Prostate gland (tissue), 2 donors: ENCODE measurements around the gene PPP4R1. TPM values are rescaled to one million over a fixed set of nuclear protein-coding genes. Genes with fewer than 3 reads are reported as not detected.

ENCODE experiments used
- DNase-seq: peaks from one replicate; pipeline ENCODE4 v3.0.0-alpha.2; 2019; ENCODE audit warnings: low spot score
- H3K27ac ChIP-seq, 2 donors: fragments of 200-600 bp; sonication (generic); 2 replicates each; pipeline ENCODE4 v1.5.1; 2017 to 2019
- H3K27me3 ChIP-seq: fragments of 200-600 bp; sonication (generic); replicated peaks from 2 replicates; pipeline ENCODE4 v1.5.1; 2019; ENCODE audit not compliant: insufficient read depth
- H3K36me3 ChIP-seq, 2 donors: fragments of 200-600 bp; sonication (generic); 1 replicate in 1 of 2; 2 replicates in 1 of 2; pipeline versions ENCODE4 v1.5.1 to v1.8.1; 2017 to 2019
- H3K4me1 ChIP-seq: fragments of 200-600 bp; sonication (generic); replicated peaks from 2 replicates; pipeline ENCODE4 v1.5.1; 2019
- H3K4me3 ChIP-seq, 2 donors: fragments of 200-600 bp; sonication (generic); 2 replicates each; pipeline ENCODE4 v1.5.1; 2017 to 2019
- H3K9me3 ChIP-seq: fragments of 200-600 bp; sonication (generic); 2 replicates; pipeline ENCODE4 v1.5.1; 2017
- POLR2A ChIP-seq: fragments of 450-650 bp; IDR thresholded peaks from one replicate; pipeline ENCODE4 v1.6.1; 2016; ENCODE audit warnings: antibody characterized with exemption, mild to moderate bottlenecking
- POLR2AphosphoS5 ChIP-seq: sonication (generic); formaldehyde crosslinking; IDR thresholded peaks from one replicate; pipeline ENCODE4 v1.6.1; 2017; ENCODE audit warnings: antibody characterized with exemption
- WGBS: methylation state at CpG from one replicate; pipeline ENCODE4 v1.1.5; 2018; 5-methylcytosine and 5-hydroxymethylcytosine counted together
- intact Hi-C: fragments of 100-400 bp; cut with DNase I; formaldehyde crosslinking; loops from one replicate; pipeline ENCODE4 v1.14.2; 2022
- total RNA-seq, 2 donors: library from RNA; depleted of rRNA; stranded (reverse); fragments of >200 nt; gene quantifications; one replicate each; pipeline ENCODE4 v1.1.0, GENCODE V29; 2016
- TF ChIP-seq, protein P1 (sequence below), 4 experiments: fragments of 200-600 bp in 2 of 4; fragments of 450-650 bp in 2 of 4; sonication (generic) in 2 of 4; IDR thresholded peaks; 1 replicate in 3 of 4; 2 replicates in 1 of 4; pipeline ENCODE4 v1.5.1; 2016 to 2019; ENCODE audit warnings: antibody characterized with exemption in 4 of 4, mild to moderate bottlenecking in 2 of 4, moderate library complexity in 2 of 4

Gene PPP4R1
- total RNA-seq, 2 donors from 2014 or later, result 39.1 to 67.0 TPM

DNA sequence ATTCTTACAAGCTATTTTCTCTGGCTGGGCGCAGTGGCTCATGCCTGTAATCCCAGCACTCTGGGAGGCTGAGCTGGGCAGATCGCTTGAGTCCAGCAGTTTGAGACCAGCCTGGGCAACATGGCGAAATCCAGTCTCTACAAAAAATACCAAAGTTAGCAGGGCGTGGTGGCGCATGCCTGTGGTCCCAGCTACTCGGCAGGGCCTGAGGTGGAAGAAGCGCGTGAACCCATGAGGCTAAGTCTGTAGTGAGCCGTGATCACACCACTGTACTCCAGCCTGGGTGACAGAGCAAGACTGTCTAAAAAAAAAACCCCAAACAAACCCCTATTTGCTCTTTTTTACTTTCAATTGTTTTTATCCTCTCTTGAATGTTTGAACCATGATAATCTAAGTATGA, 37.0 kb downstream of the PPP4R1 start:
- Histone ChIP-seq H3K9me3 (no peaks in the 10 kb centered on the region), H3K27me3 (no peaks in the 10 kb centered on the region), H3K4me1 (no peaks in the 10 kb centered on the region), H3K36me3 (peaks cover 0 to 5% of the 10 kb centered on the region in 2 donors), H3K4me3 (no peak overlapping the region), H3K27ac (no peak overlapping the region)
- no peak for DNase-seq
- whole genome bisulfite sequencing, result 96% methylated on average over 9 of the region's 9 CpGs
- intact Hi-C loops, result no loop called here
- TF ChIP-seq POLR2AphosphoS5 (no peak), POLR2A (no peak)
- TF ChIP-seq, protein P1, sequence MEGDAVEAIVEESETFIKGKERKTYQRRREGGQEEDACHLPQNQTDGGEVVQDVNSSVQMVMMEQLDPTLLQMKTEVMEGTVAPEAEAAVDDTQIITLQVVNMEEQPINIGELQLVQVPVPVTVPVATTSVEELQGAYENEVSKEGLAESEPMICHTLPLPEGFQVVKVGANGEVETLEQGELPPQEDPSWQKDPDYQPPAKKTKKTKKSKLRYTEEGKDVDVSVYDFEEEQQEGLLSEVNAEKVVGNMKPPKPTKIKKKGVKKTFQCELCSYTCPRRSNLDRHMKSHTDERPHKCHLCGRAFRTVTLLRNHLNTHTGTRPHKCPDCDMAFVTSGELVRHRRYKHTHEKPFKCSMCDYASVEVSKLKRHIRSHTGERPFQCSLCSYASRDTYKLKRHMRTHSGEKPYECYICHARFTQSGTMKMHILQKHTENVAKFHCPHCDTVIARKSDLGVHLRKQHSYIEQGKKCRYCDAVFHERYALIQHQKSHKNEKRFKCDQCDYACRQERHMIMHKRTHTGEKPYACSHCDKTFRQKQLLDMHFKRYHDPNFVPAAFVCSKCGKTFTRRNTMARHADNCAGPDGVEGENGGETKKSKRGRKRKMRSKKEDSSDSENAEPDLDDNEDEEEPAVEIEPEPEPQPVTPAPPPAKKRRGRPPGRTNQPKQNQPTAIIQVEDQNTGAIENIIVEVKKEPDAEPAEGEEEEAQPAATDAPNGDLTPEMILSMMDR (IDR thresholded peaks at IDR 0.05), result no peak

DNA sequence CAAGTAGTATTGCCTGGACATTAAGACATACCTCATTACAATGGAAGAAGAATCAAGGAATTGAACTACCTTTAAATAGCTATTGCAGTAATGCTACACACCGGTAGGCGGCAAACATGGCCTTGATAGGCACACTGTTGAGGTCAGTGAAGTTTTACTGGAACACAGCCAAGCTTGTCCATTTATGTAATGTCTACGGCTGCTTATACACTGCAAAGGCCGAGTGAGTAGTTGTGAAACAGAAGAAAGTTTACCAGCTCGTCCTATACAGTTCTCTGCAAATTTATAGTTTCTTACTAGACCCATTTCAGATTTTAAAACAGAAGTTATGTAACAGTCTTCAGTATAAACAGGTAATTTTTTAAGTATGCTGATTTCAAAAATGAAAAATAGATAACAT, 38.8 kb downstream of the PPP4R1 start:
- DNase-seq, result peak; percentile 88
- 16% methylated on average over 5 of the region's 5 CpGs for WGBS
- peak; percentile 78 for TF ChIP-seq POLR2AphosphoS5
- TF ChIP-seq, protein P1 (IDR thresholded peaks at IDR 0.05), result peak; percentile 62 to 87 (median 77)
- no peak for TF ChIP-seq POLR2A
- intact Hi-C loops, result no loop called here
- Histone ChIP-seq H3K4me3 (no peak overlapping the region), H3K9me3 (no peaks in the 10 kb centered on the region), H3K27me3 (no peaks in the 10 kb centered on the region), H3K4me1 (no peaks in the 10 kb centered on the region), H3K36me3 (peaks cover 0 to 2% of the 10 kb centered on the region in 2 donors), H3K27ac (no peak overlapping the region)

DNA sequence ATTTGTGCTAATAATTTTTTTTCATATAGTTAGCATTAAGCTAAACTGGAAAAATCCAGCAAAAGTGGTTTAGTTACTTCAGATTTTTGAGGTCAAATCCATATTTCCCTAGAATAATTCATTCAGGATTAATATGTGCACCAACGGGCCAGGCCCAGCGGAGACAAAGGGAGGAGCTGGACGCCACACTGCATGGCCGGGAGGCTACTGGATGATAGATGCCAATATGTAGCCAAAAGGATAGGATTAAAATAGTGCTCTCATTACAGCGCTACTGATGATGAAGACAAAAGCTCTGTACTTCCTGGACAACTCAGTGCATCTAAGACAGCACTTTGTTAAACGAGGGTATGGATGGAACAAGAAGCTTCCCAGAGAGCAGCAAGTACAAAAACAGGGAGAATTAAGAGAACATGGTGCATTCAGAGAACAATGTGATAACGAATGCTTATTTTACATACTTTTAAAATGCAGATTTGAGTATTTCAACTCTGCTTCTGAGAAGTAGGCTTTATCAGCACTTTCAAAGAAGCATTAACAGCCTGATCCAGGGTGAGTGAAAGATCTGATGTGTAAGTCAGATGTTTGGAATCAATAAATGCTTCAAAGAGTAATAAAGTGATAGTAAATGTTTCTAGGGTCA, 39.8 kb downstream of the PPP4R1 start:
- H3K27me3 ChIP-seq, result no peaks in the 10 kb centered on the region
- 80% methylated on average over 7 of the region's 7 CpGs for WGBS
- intact Hi-C loops, result no loop called here

DNA sequence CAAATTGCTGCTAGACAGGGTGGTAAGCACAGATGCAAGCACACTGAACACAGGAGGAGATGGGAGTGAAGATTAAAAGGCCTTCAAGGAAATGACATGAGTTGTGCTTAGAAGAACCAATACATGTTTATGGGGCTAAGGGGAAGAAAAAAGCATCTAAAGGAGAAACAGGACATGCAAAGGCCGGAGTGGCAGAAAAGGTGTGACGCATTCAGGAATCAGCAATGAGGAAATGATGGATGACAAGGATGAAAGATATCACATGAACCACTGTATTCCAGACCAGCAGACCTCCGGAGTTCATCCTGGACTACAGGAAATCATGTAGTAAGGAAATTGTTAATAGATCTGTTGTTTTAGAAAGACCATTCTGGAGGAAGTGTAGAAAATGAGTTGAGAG, 42.8 kb downstream of the PPP4R1 start:
- Histone ChIP-seq H3K36me3 (no peaks in the 10 kb centered on the region), H3K9me3 (no peaks in the 10 kb centered on the region), H3K27ac (no peak overlapping the region), H3K4me3 (no peak overlapping the region), H3K4me1 (no peaks in the 10 kb centered on the region), H3K27me3 (no peaks in the 10 kb centered on the region)
- TF ChIP-seq, protein P1 (IDR thresholded peaks at IDR 0.05), result no peak
- TF ChIP-seq POLR2AphosphoS5, result no peak
- TF ChIP-seq POLR2A, result no peak
- WGBS, result 91% methylated on average over 3 of the region's 3 CpGs
- intact Hi-C loops, result no loop called here
- DNase-seq, result no peak

More for the DNA sequence above, 39.8 kb downstream of the PPP4R1 start:
- no peaks in the 10 kb centered on the region for H3K9me3 ChIP-seq
- H3K27ac ChIP-seq, result no peak overlapping the region
- H3K36me3 ChIP-seq, result no peaks in the 10 kb centered on the region
- H3K4me3 ChIP-seq, result no peak overlapping the region
- TF ChIP-seq, protein P1 (IDR thresholded peaks at IDR 0.05), result no peak
- TF ChIP-seq POLR2A, result no peak
- TF ChIP-seq POLR2AphosphoS5, result no peak
- no peak for DNase-seq
- H3K4me1 ChIP-seq, result no peaks in the 10 kb centered on the region

DNA sequence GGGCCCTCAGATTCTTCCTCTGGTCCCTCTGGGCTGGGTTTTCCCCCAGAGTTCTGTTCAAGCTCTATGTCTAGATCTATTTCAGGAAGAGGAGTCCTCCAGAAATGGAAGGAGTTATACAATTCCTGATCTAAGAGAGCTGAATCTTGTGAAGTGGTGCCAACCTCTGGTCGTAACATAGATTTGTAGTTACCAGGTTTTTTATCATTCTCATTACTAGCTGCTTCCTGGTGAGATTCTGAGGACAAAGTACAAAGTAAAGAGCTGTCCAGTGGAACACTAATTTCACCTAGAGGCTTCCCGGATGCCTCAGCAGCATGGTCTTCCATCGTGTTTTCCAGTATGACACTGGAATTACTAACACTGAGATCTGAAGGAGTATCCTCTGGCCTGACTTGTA, 44.1 kb downstream of the PPP4R1 start:
- no peaks in the 10 kb centered on the region for H3K36me3 ChIP-seq
- intact Hi-C loops, result no loop called here

More for the DNA sequence above, 44.1 kb downstream of the PPP4R1 start:
- H3K27me3 ChIP-seq, result no peaks in the 10 kb centered on the region
- no peak for DNase-seq
- no peak overlapping the region for H3K4me3 ChIP-seq
- no peak overlapping the region for H3K27ac ChIP-seq
- no peaks in the 10 kb centered on the region for H3K4me1 ChIP-seq
- TF ChIP-seq POLR2AphosphoS5 (no peak), POLR2A (no peak)
- TF ChIP-seq, protein P1 (IDR thresholded peaks at IDR 0.05), result no peak
- 82% methylated on average over 3 of the region's 3 CpGs for WGBS
- H3K9me3 ChIP-seq, result no peaks in the 10 kb centered on the region
